Small intestine (tissue), 7 donors: ENCODE measurements around the gene OR6S1. TPM values are rescaled to one million over a fixed set of nuclear protein-coding genes. Genes with fewer than 3 reads are reported as not detected.

Source experiments
- DNase-seq, 2 donors: peaks; one replicate each; pipeline versions ENCODE4 v3.0.0 to v3.0.0-alpha.2; 2013
- FAIRE-seq: peaks from 2 replicates; lab custom pipeline; 2012; peaks lifted over from hg19 to GRCh38; lab: Jason Lieb, UNC
- H3K27ac ChIP-seq, 3 donors: one replicate each; pipeline ENCODE4 v1.5.1; 2013; ENCODE audit warnings: low read length in 2 of 3, mild to moderate bottlenecking in 2 of 3, control low read depth in 1 of 3, inconsistent platforms in 1 of 3, low read depth in 1 of 3, moderate library complexity in 1 of 3
- H3K27me3 ChIP-seq, 3 donors: one replicate each; pipeline ENCODE4 v1.6.1; 2013; ENCODE audit warnings: low read length in 3 of 3, inconsistent platforms in 1 of 3; ENCODE audit not compliant: control insufficient read depth in 3 of 3, insufficient read depth in 3 of 3
- H3K36me3 ChIP-seq, 3 donors: one replicate each; pipeline ENCODE4 v1.6.1; 2013; ENCODE audit warnings: low read length in 3 of 3, inconsistent platforms in 1 of 3, low read depth in 1 of 3, mild to moderate bottlenecking in 1 of 3, moderate library complexity in 1 of 3; ENCODE audit not compliant: control insufficient read depth in 3 of 3, insufficient read depth in 2 of 3
- H3K4me1 ChIP-seq, 3 donors: one replicate each; pipeline ENCODE4 v1.6.1; 2013; ENCODE audit warnings: low read length in 2 of 3, inconsistent platforms in 1 of 3, low read depth in 1 of 3, mild to moderate bottlenecking in 1 of 3, moderate library complexity in 1 of 3; ENCODE audit not compliant: control insufficient read depth in 3 of 3, insufficient read depth in 2 of 3
- H3K4me3 ChIP-seq, 3 donors: one replicate each; pipeline ENCODE4 v1.5.1; 2013; ENCODE audit warnings: low read length in 3 of 3, control low read depth in 1 of 3, inconsistent platforms in 1 of 3, low read depth in 1 of 3, mild to moderate bottlenecking in 1 of 3, moderate library complexity in 1 of 3
- H3K9me3 ChIP-seq, 2 donors: one replicate each; pipeline ENCODE4 v1.6.1; 2013; ENCODE audit warnings: low read depth in 1 of 2, low read length in 1 of 2; ENCODE audit not compliant: control insufficient read depth in 2 of 2, insufficient read depth in 1 of 2
- WGBS, 3 donors: extraction: QIAGEN DNeasy Blood & Tissue Kit; methylation state at CpG; one replicate each; pipeline ENCODE4 v1.1.7; 2013; 5-methylcytosine and 5-hydroxymethylcytosine counted together
- polyA plus RNA-seq, 4 donors: library from polyadenylated mRNA; stranded (reverse) in 3 of 4; unstranded in 1 of 4; fragments of 200-250 nt in 3 of 4; fragments of 120-200 nt in 1 of 4; gene quantifications; one replicate each; pipeline versions ENCODE4 v1.2.1 to v1.2.3, GENCODE V29; 2013
- donor health status: healthy with polysubstance abuse.
- donor health status: control.
- donor health status: control.
- donor health status: Bipolar disorder and iron deficiency.
- donor health status: healthy.

The OR6S1 gene
- polyA plus RNA-seq, 4 donors: not detected

GRCh38 chr14:20613094-20614037 lies 28.1 kb downstream of the OR6S1 start:
- Histone ChIP-seq H3K4me1 (peaks cover 0 to 11% (median 6%) of the 10 kb centered on the region in 3 donors), H3K36me3 (no peaks in the 10 kb centered on the region), H3K27ac (peak overlapping the region; percentile 63 to 87 (median 82)), H3K27me3 (no peaks in the 10 kb centered on the region), H3K4me3 (peak overlapping the region; percentile 39 to 65 (median 55)), H3K9me3 (no peaks in the 10 kb centered on the region)
- WGBS, 3 donors: 0 to 1% (median 0%) methylated on average over 34 of the region's 34 CpGs
- no peak for FAIRE-seq
- DNase-seq: peak; percentile 93 to 96

DNA sequence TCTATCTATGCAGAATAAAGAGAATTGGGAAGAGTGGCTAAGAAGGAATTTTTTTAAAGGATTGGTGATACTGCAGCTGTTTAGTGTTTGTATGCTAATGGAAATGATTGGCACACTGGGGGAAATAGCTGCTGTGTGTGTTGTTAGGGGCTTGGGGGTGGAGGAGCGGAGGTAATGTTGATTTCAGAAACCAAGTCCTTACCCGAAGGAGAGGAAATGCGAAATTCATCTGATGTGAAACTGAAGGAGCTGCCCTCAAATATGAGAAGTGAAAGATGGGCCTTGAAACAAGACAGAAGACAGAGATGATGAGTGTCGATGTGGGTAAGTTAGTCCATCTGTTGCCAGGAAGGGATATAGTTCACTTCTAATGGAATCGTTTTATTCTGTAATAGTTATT lies 29.1 kb downstream of the OR6S1 start:
- FAIRE-seq (no peak), DNase-seq (no peak)
- 50 to 66% (median 62%) methylated on average over 5 of the region's 5 CpGs for WGBS, 3 donors

DNA sequence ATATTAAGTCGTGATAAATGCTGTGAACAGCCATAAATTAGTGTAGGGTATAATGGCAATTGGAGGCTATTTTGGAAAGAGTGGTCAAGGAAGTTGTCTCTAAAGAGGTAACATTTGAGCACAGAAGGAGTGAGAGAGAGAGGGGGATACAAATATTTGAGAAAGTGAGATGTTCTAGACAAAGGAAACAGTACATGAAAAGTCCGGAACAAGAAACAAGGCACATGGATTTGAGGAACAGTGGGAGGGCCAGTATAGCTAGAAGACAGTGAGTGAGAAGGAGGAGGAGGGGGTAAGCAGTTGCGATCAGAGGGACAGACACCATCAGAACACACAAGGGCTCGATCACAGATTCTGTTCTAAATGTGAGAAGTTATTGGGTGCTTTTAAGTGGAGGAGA lies 30.2 kb downstream of the OR6S1 start:
- Histone ChIP-seq H3K36me3 (no peaks in the 10 kb centered on the region), H3K9me3 (no peaks in the 10 kb centered on the region), H3K4me1 (peaks cover 0 to 21% (median 6%) of the 10 kb centered on the region in 3 donors), H3K27ac (no peak overlapping the region), H3K4me3 (no peak overlapping the region), H3K27me3 (no peaks in the 10 kb centered on the region)
- 66 to 75% (median 67%) methylated on average over 4 of the region's 4 CpGs for WGBS, 3 donors
- FAIRE-seq (no peak), DNase-seq (no peak)

More for the DNA sequence above, 29.1 kb downstream of the OR6S1 start:
- Histone ChIP-seq H3K4me3 (no peak overlapping the region), H3K4me1 (peaks cover 0 to 11% (median 6%) of the 10 kb centered on the region in 3 donors), H3K9me3 (no peaks in the 10 kb centered on the region), H3K27me3 (no peaks in the 10 kb centered on the region), H3K27ac (peak overlapping the region in 1 of 3 donors; percentile 8), H3K36me3 (no peaks in the 10 kb centered on the region)

DNA sequence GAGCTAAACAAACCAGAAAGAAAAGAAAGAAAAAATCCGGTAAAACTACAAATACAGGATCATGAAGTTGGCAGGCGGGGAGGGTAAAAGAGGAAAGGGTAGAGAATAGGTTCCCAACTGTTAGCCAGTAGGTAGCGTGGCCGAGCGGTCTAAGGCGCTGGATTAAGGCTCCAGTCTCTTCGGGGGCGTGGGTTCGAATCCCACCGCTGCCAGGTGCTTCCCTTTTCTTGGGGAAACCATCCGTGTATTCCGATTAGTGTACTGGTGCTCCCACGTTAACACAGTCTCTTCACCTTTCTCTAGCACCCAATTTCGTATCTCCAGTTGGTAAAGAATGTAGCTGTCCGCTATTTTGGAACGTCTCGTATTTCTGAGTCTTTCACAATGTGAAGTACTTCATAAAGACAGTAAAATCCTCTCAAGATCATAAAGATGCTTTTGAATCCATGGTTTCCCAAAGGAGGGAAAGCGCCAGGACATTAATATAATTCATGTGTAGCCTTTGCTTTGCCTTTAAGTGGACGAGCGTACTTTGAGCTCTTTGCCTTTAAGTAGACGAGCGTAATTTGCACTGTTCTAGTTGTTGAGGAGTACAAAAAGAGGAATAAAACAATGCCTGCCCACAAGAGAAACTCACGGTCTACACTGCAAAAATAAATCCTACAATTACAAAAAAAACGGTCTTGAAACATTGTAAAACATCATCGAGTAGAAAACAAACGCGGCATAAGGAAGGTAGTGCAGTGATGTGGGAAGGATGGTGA lies 31.3 kb downstream of the OR6S1 start:
- FAIRE-seq (no peak), DNase-seq (peak; percentile 57 to 80)
- Histone ChIP-seq H3K4me3 (peak overlapping the region; percentile 55 to 80 (median 64)), H3K9me3 (no peaks in the 10 kb centered on the region), H3K4me1 (peaks cover 0 to 23% (median 6%) of the 10 kb centered on the region in 3 donors), H3K27me3 (no peaks in the 10 kb centered on the region), H3K27ac (peak overlapping the region in 2 of 3 donors; percentile 57 to 63), H3K36me3 (no peaks in the 10 kb centered on the region)
- 3 to 8% (median 4%) methylated on average over 27 of the region's 27 CpGs for WGBS, 3 donors

- peaks cover 0 to 16% (median 6%) of the 10 kb centered on the region in 3 donors for H3K4me1 ChIP-seq
- 0% methylated on average over 44 of the region's 44 CpGs for WGBS, 3 donors
- no peaks in the 10 kb centered on the region for H3K9me3 ChIP-seq
- FAIRE-seq (no peak), DNase-seq (peak; percentile 88)
- H3K4me3 ChIP-seq: peak overlapping the region; percentile 55 to 80 (median 64)
- H3K36me3 ChIP-seq: no peaks in the 10 kb centered on the region
- peak overlapping the region in 2 of 3 donors; percentile 57 to 63 for H3K27ac ChIP-seq
- no peaks in the 10 kb centered on the region for H3K27me3 ChIP-seq
These were observed 32.1 kb downstream of the OR6S1 start for GRCh38 chr14:20609215-20610001.

GRCh38 chr14:20608383-20609110 lies 32.9 kb downstream of the OR6S1 start:
- no peak overlapping the region for H3K27ac ChIP-seq
- no peaks in the 10 kb centered on the region for H3K36me3 ChIP-seq
- no peaks in the 10 kb centered on the region for H3K9me3 ChIP-seq
- 68 to 80% (median 77%) methylated on average over 7 of the region's 7 CpGs for WGBS, 3 donors
- H3K27me3 ChIP-seq: no peaks in the 10 kb centered on the region
- FAIRE-seq: no peak
- peaks cover 0 to 16% (median 6%) of the 10 kb centered on the region in 3 donors for H3K4me1 ChIP-seq
- no peak overlapping the region for H3K4me3 ChIP-seq
- no peak for DNase-seq

GRCh38 chr14:20607617-20608016 lies 33.9 kb downstream of the OR6S1 start:
- no peak for FAIRE-seq
- Histone ChIP-seq H3K9me3 (no peaks in the 10 kb centered on the region), H3K36me3 (no peaks in the 10 kb centered on the region), H3K27me3 (no peaks in the 10 kb centered on the region), H3K4me3 (no peak overlapping the region), H3K27ac (no peak overlapping the region), H3K4me1 (peaks cover 0 to 13% (median 6%) of the 10 kb centered on the region in 3 donors)
- no peak for DNase-seq
- WGBS, 3 donors: 62 to 81% (median 71%) methylated on average over 5 of the region's 5 CpGs
